Smooth muscle cell (in vitro differentiated cells): ENCODE measurements around the gene STOM. TPM values are rescaled to one million over a fixed set of nuclear protein-coding genes. Genes with fewer than 3 reads are reported as not detected.

Experiments used
- DNase-seq: peaks from one replicate; lab custom pipeline; 2025; ENCODE audit not compliant: unreplicated experiment; lab: John Stamatoyannopoulos, UW
- H2AFZ ChIP-seq: fragments of 200-600 bp; sonication (generic); 2 replicates; pipeline ENCODE4 v1.6.0; 2016; ENCODE audit warnings: antibody characterized with exemption, low read depth, mild to moderate bottlenecking
- H3F3A ChIP-seq: fragments of 200-600 bp; sonication (generic); 2 replicates; pipeline ENCODE4 v1.6.0; 2017; ENCODE audit warnings: antibody characterized with exemption, low read depth
- H3K27ac ChIP-seq: fragments of 200-600 bp; sonication (generic); 2 replicates; pipeline ENCODE4 v1.5.1; 2016; ENCODE audit warnings: low read depth, mild to moderate bottlenecking
- H3K27me3 ChIP-seq: fragments of 200-600 bp; sonication (generic); 2 replicates; pipeline ENCODE4 v1.6.1; 2016; ENCODE audit warnings: low read depth, mild to moderate bottlenecking
- H3K36me3 ChIP-seq: fragments of 200-600 bp; sonication (generic); 2 replicates; pipeline ENCODE4 v1.5.1; 2016; ENCODE audit warnings: low read depth
- H3K4me1 ChIP-seq: fragments of 200-600 bp; sonication (generic); 2 replicates; pipeline ENCODE4 v1.5.1; 2016; ENCODE audit warnings: low read depth
- H3K4me2 ChIP-seq: fragments of 200-600 bp; sonication (generic); 2 replicates; pipeline ENCODE4 v1.6.0; 2016; ENCODE audit warnings: mild to moderate bottlenecking
- H3K4me3 ChIP-seq: fragments of 200-600 bp; sonication (generic); 2 replicates; pipeline ENCODE4 v1.5.1; 2016; ENCODE audit warnings: mild to moderate bottlenecking
- H3K79me2 ChIP-seq: fragments of 200-600 bp; sonication (generic); 2 replicates; pipeline ENCODE4 v1.6.0; 2016; ENCODE audit warnings: low read depth, mild to moderate bottlenecking
- H3K9ac ChIP-seq: fragments of 200-600 bp; sonication (generic); 2 replicates; pipeline ENCODE4 v1.6.0; 2016; ENCODE audit warnings: low read depth
- H3K9me3 ChIP-seq: fragments of 200-600 bp; sonication (generic); replicated peaks from 2 replicates; pipeline ENCODE4 v1.5.1; 2016; ENCODE audit warnings: low read depth
- H4K20me1 ChIP-seq: fragments of 200-600 bp; sonication (generic); 2 replicates; pipeline ENCODE4 v1.6.0; 2016; ENCODE audit warnings: low read depth
- CTCF ChIP-seq: fragments of 200-600 bp; sonication (generic); IDR thresholded peaks from 2 replicates; pipeline ENCODE4 v1.5.1; 2017; ENCODE audit warnings: borderline replicate concordance, mild to moderate bottlenecking, antibody characterized with exemption; ENCODE audit not compliant: insufficient read depth, poor library complexity, severe bottlenecking
- WGBS: methylation state at CpG from one replicate; pipeline ENCODE4 v1.1.7; 2016; ENCODE audit warnings: low lambda C conversion rate; 5-methylcytosine and 5-hydroxymethylcytosine counted together
- polyA plus RNA-seq: library from polyadenylated mRNA; unstranded; fragments of >200 nt; fragmentation: Nextera tagmentation; extraction: Ambion mirVana; gene quantifications from 2 replicates; pipeline ENCODE4 v1.2.1, GENCODE V29; 2016
- total RNA-seq: library from RNA; depleted of rRNA; stranded (reverse); fragments of >200 nt; gene quantifications from 2 replicates; pipeline ENCODE4 v1.2.3, GENCODE V29; 2014

Gene STOM
- total and polyA plus RNA-seq, 2 experiments from 2014 or later = 105 to 187 TPM

GRCh38 chr9:121326130-121326838, 43.8 kb downstream of the STOM start:
- Histone ChIP-seq H3K9me3 (no peaks in the 10 kb centered on the region), H3K4me1 (no peaks in the 10 kb centered on the region), H2AFZ (no peak overlapping the region), H4K20me1 (no peaks in the 10 kb centered on the region), H3K27me3 (no peaks in the 10 kb centered on the region), H3K4me3 (no peak overlapping the region), H3K27ac (peak overlapping the region; percentile 45), H3K9ac (no peak overlapping the region), H3K4me2 (no peak overlapping the region), H3K79me2 (no peaks in the 10 kb centered on the region), H3K36me3 (peaks cover 12% of the 10 kb centered on the region), H3F3A (peaks cover 16% of the 10 kb centered on the region)
- no peak for DNase-seq
- no peak for TF ChIP-seq CTCF
- 85% methylated on average over 19 of the region's 19 CpGs for whole genome bisulfite sequencing

DNA sequence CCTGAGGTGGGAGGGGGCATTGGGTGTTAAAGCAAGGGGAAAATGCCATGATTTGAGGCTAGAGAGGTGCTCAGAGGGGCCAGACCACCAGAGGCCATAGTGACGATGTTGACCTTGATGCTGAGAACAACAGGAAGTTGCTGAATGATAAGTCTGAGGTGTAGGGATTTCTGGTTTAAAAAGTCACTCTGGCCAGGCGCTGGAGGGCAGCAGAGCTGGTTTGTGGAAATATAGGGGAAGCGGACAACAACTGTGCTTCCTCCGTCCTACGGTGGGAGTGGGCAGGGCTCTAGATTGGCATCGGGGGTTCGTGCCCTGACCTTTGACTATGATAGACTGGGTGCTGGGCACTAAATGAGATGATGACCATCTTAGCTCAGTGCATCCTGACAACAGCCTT, 44.7 kb downstream of the STOM start:
- no peak overlapping the region for H3K9ac ChIP-seq
- peaks cover 12% of the 10 kb centered on the region for H3K36me3 ChIP-seq
- no peak for TF ChIP-seq CTCF

GRCh38 chr9:121324755-121325154, 45.3 kb downstream of the STOM start:
- peaks cover 10% of the 10 kb centered on the region for H3F3A ChIP-seq
- H3K4me2 ChIP-seq = no peak overlapping the region
- H3K9ac ChIP-seq = no peak overlapping the region
- no peak overlapping the region for H2AFZ ChIP-seq
- DNase-seq = no peak
- H3K4me3 ChIP-seq = no peak overlapping the region
- no peak for TF ChIP-seq CTCF
- H3K79me2 ChIP-seq = no peaks in the 10 kb centered on the region
- peaks cover 12% of the 10 kb centered on the region for H4K20me1 ChIP-seq
- H3K9me3 ChIP-seq = no peaks in the 10 kb centered on the region
- 91% methylated on average over 2 of the region's 2 CpGs for WGBS
- H3K27me3 ChIP-seq = no peaks in the 10 kb centered on the region
- peak overlapping the region; percentile 45 for H3K27ac ChIP-seq
- peaks cover 7% of the 10 kb centered on the region for H3K36me3 ChIP-seq
- no peaks in the 10 kb centered on the region for H3K4me1 ChIP-seq

More for the DNA sequence above, 44.7 kb downstream of the STOM start:
- peaks cover 8% of the 10 kb centered on the region for H4K20me1 ChIP-seq
- peak overlapping the region; percentile 45 for H3K27ac ChIP-seq
- no peak overlapping the region for H3K4me2 ChIP-seq
- H3K4me3 ChIP-seq = no peak overlapping the region
- no peaks in the 10 kb centered on the region for H3K79me2 ChIP-seq
- no peak for DNase-seq
- H3F3A ChIP-seq = peaks cover 15% of the 10 kb centered on the region
- H3K27me3 ChIP-seq = no peaks in the 10 kb centered on the region
- H3K9me3 ChIP-seq = no peaks in the 10 kb centered on the region
- no peaks in the 10 kb centered on the region for H3K4me1 ChIP-seq
- WGBS = 91% methylated on average over 7 of the region's 7 CpGs
- no peak overlapping the region for H2AFZ ChIP-seq

DNA sequence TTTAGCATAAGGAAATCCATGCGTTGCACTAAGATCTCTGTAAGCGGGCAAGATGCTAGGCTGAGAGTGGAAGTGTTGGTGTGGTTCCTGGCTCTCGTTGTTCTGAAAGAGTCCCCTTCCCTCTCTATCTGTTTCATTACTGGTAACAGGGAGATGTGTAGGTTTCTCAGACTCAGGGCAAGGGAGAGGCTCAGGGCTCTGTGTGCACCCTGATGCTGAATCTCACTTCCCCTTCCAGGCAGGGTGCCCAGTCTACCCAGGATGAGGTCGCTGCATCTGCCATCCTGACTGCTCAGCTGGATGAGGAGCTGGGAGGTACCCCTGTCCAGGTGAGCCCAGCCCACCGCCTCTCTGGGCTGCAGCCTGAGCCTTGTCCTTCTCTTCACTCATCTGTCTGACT, 45.7 kb downstream of the STOM start:
- no peak overlapping the region for H3K27ac ChIP-seq
- no peak for DNase-seq
- peaks cover 6% of the 10 kb centered on the region for H3K36me3 ChIP-seq
- H3K9me3 ChIP-seq = no peaks in the 10 kb centered on the region
- H3K4me3 ChIP-seq = no peak overlapping the region
- TF ChIP-seq CTCF = no peak
- H3K79me2 ChIP-seq = no peaks in the 10 kb centered on the region
- no peaks in the 10 kb centered on the region for H3K27me3 ChIP-seq
- no peaks in the 10 kb centered on the region for H3K4me1 ChIP-seq
- 93% methylated on average over 5 of the region's 5 CpGs for WGBS
- peaks cover 9% of the 10 kb centered on the region for H3F3A ChIP-seq
- H2AFZ ChIP-seq = no peak overlapping the region
- H4K20me1 ChIP-seq = peaks cover 16% of the 10 kb centered on the region
- no peak overlapping the region for H3K9ac ChIP-seq
- H3K4me2 ChIP-seq = no peak overlapping the region
